Liver (tissue), 9 donors: Measurements from ENCODE around the gene ANKRD60. TPM values are rescaled to one million over a fixed set of nuclear protein-coding genes. Genes with fewer than 3 reads are reported as not detected.

Source experiments
- DNase-seq: peaks from one replicate; pipeline ENCODE4 v3.0.0-alpha.2; 2017; ENCODE audit warnings: low spot score
- H3K27ac ChIP-seq, 2 donors: one replicate each; pipeline ENCODE4 v1.7.0; 2013; ENCODE audit warnings: inconsistent platforms in 2 of 2, low read length in 2 of 2, control low read depth in 1 of 2, low read depth in 1 of 2, mild to moderate bottlenecking in 1 of 2
- H3K27me3 ChIP-seq, 4 donors: one replicate each; pipeline versions ENCODE4 v1.6.1 to v1.7.0; 2013; ENCODE audit warnings: low read length in 3 of 4, inconsistent platforms in 1 of 4, mild to moderate bottlenecking in 1 of 4, moderate library complexity in 1 of 4; ENCODE audit not compliant: control insufficient read depth in 4 of 4, insufficient read depth in 4 of 4
- H3K36me3 ChIP-seq, 4 donors: one replicate each; pipeline versions ENCODE4 v1.6.1 to v1.7.0; 2013; ENCODE audit warnings: low read length in 3 of 4, mild to moderate bottlenecking in 3 of 4, low read depth in 1 of 4, moderate library complexity in 1 of 4; ENCODE audit not compliant: control insufficient read depth in 4 of 4, insufficient read depth in 3 of 4
- H3K4me1 ChIP-seq, 4 donors: one replicate each; pipeline versions ENCODE4 v1.6.1 to v1.7.0; 2013; ENCODE audit warnings: low read length in 3 of 4, mild to moderate bottlenecking in 3 of 4, moderate library complexity in 1 of 4; ENCODE audit not compliant: control insufficient read depth in 4 of 4, insufficient read depth in 4 of 4
- H3K4me3 ChIP-seq, 3 donors: one replicate each; pipeline versions ENCODE4 v1.6.1 to v1.7.0; 2013; ENCODE audit warnings: low read length in 3 of 3, control low read depth in 1 of 3, low read depth in 1 of 3, mild to moderate bottlenecking in 1 of 3
- H3K9ac ChIP-seq, 2 donors: one replicate each; pipeline ENCODE4 v1.7.0; 2013; ENCODE audit warnings: low read length in 2 of 2, mild to moderate bottlenecking in 2 of 2, moderate library complexity in 2 of 2, control low read depth in 1 of 2, low read depth in 1 of 2
- H3K9me3 ChIP-seq, 4 donors: one replicate each; pipeline versions ENCODE4 v1.6.1 to v1.7.0; 2013; ENCODE audit warnings: low read length in 3 of 4; ENCODE audit not compliant: control insufficient read depth in 4 of 4
- ATF3 ChIP-seq: IDR thresholded peaks from 2 replicates; pipeline ENCODE4 v1.6.1; 2016; ENCODE audit warnings: antibody characterized with exemption
- EGR1 ChIP-seq, 2 donors: IDR thresholded peaks; 2 replicates each; pipeline ENCODE4 v1.6.1; 2016 to 2018; ENCODE audit warnings: antibody characterized with exemption in 2 of 2, low read depth in 2 of 2
- FOXA1 ChIP-seq: IDR thresholded peaks from 2 replicates; pipeline ENCODE4 v1.6.1; 2016; ENCODE audit warnings: antibody characterized with exemption
- FOXA2 ChIP-seq: IDR thresholded peaks from 2 replicates; pipeline ENCODE4 v1.6.1; 2016; ENCODE audit warnings: antibody characterized with exemption
- GABPA ChIP-seq, 2 donors: IDR thresholded peaks in 1 of 2; conservative IDR thresholded peaks in 1 of 2; 2 replicates each; pipeline ENCODE4 v1.6.1; 2016; ENCODE audit warnings: antibody characterized with exemption in 2 of 2, mild to moderate bottlenecking in 1 of 2, moderate library complexity in 1 of 2
- HNF4A ChIP-seq, 2 donors: conservative IDR thresholded peaks; 2 replicates each; pipeline ENCODE4 v1.6.1; 2016; ENCODE audit warnings: antibody characterized with exemption in 2 of 2, mild to moderate bottlenecking in 2 of 2
- HNF4G ChIP-seq: IDR thresholded peaks from 2 replicates; pipeline ENCODE4 v1.6.1; 2016; ENCODE audit warnings: antibody characterized with exemption
- MAX ChIP-seq: IDR thresholded peaks from 2 replicates; pipeline ENCODE4 v1.6.1; 2016; ENCODE audit warnings: antibody characterized with exemption
- NR2F2 ChIP-seq: IDR thresholded peaks from 2 replicates; pipeline ENCODE4 v1.6.1; 2016; ENCODE audit warnings: antibody characterized with exemption
- REST ChIP-seq: IDR thresholded peaks from 2 replicates; pipeline ENCODE4 v1.6.1; 2016; ENCODE audit warnings: antibody characterized with exemption, mild to moderate bottlenecking
- RXRA ChIP-seq, 2 donors: IDR thresholded peaks; 2 replicates each; pipeline ENCODE4 v1.6.1; 2017 to 2018; ENCODE audit warnings: antibody characterized with exemption in 2 of 2, mild to moderate bottlenecking in 1 of 2
- SP1 ChIP-seq: IDR thresholded peaks from 2 replicates; pipeline ENCODE4 v1.6.1; 2018; ENCODE audit warnings: antibody characterized with exemption, mild to moderate bottlenecking
- YY1 ChIP-seq: IDR thresholded peaks from 2 replicates; pipeline ENCODE4 v1.6.1; 2016; ENCODE audit warnings: antibody characterized with exemption, mild to moderate bottlenecking
- ZBTB33 ChIP-seq: IDR thresholded peaks from 2 replicates; pipeline ENCODE4 v1.6.1; 2016; ENCODE audit warnings: antibody characterized with exemption
- WGBS: extraction: QIAGEN DNeasy Blood & Tissue Kit; methylation state at CpG from one replicate; pipeline ENCODE4 v1.1.7; 2013; 5-methylcytosine and 5-hydroxymethylcytosine counted together
- polyA plus RNA-seq, 2 donors: library from polyadenylated mRNA; stranded (reverse) in 1 of 2; unstranded in 1 of 2; fragments of 200-250 nt in 1 of 2; fragments of >200 nt in 1 of 2; fragmentation: Nextera tagmentation in 1 of 2; extraction: Ambion mirVana in 1 of 2; gene quantifications; one replicate each; pipeline versions ENCODE4 v1.2.1 to v1.2.3, GENCODE V29; 2013 to 2015
- total RNA-seq, 2 donors: library from RNA; depleted of rRNA; stranded (reverse); fragments of >200 nt; gene quantifications; one replicate each; pipeline ENCODE4 v1.2.3, GENCODE V29; 2014
- donor health status: healthy.
- donor health status: healthy.
- donor health status: healthy.
- donor health status: healthy.
- donor health status: healthy.

The ANKRD60 gene
- total and polyA plus RNA-seq, 4 donors: not detected

- no peak overlapping the region for H3K9ac ChIP-seq
- no peaks in the 10 kb centered on the region for H3K27me3 ChIP-seq
- no peaks in the 10 kb centered on the region for H3K9me3 ChIP-seq
- H3K36me3 ChIP-seq: peaks cover 0 to 17% (median 9%) of the 10 kb centered on the region in 4 donors
- TF ChIP-seq EGR1 (IDR thresholded peaks at IDR 0.05; ENCODE audit: low read depth in 2 of 2) (no peak), ATF3 (no peak), NR2F2 (no peak), FOXA1 (no peak), YY1 (no peak), RXRA (IDR thresholded peaks at IDR 0.05) (no peak), REST (no peak), HNF4A (conservative IDR thresholded peaks at IDR 0.05) (no peak), SP1 (no peak), MAX (no peak)
- WGBS: 94% methylated on average over 7 of the region's 7 CpGs
- DNase-seq: no peak
- no peaks in the 10 kb centered on the region for H3K4me1 ChIP-seq
- H3K27ac ChIP-seq: no peak overlapping the region
- H3K4me3 ChIP-seq: no peak overlapping the region
Observed at GRCh38 chr20:58244517-58245030, 16.1 kb upstream of the ANKRD60 start.

- Histone ChIP-seq H3K27me3 (no peaks in the 10 kb centered on the region), H3K9me3 (no peaks in the 10 kb centered on the region)
Observed at GRCh38 chr20:58243653-58244410, 15.4 kb upstream of the ANKRD60 start.

More at GRCh38 chr20:58243653-58244410, 15.4 kb upstream of the ANKRD60 start:
- no peaks in the 10 kb centered on the region for H3K4me1 ChIP-seq
- DNase-seq: no peak
- H3K27ac ChIP-seq: no peak overlapping the region
- H3K4me3 ChIP-seq: no peak overlapping the region
- WGBS: 90% methylated on average over 9 of the region's 9 CpGs
- TF ChIP-seq HNF4G: no peak
- TF ChIP-seq HNF4A (conservative IDR thresholded peaks at IDR 0.05): no peak
- no peak for TF ChIP-seq FOXA1
- TF ChIP-seq FOXA2: no peak
- TF ChIP-seq ZBTB33: no peak
- TF ChIP-seq REST: no peak
- TF ChIP-seq ATF3: no peak
- TF ChIP-seq GABPA (IDR thresholded peaks at IDR 0.05 in 1 of 2, conservative IDR thresholded peaks at IDR 0.05 in 1 of 2): no peak
- H3K9ac ChIP-seq: no peak overlapping the region
- peaks cover 0 to 17% (median 11%) of the 10 kb centered on the region in 4 donors for H3K36me3 ChIP-seq
